Testis (tissue), 3 donors: ENCODE results near the gene PCBP2. TPM values are rescaled to one million over a fixed set of nuclear protein-coding genes. Genes with fewer than 3 reads are reported as not detected.

Source experiments
- DNase-seq: peaks from one replicate; pipeline ENCODE4 v3.0.0-alpha.2; 2019
- H3K27ac ChIP-seq, 2 donors: fragments of 200-600 bp; sonication (generic); one replicate each; pipeline ENCODE4 v1.5.1; 2019
- H3K27me3 ChIP-seq: fragments of 200-600 bp; sonication (generic); one replicate; pipeline ENCODE4 v1.5.1; 2019
- H3K36me3 ChIP-seq: fragments of 200-600 bp; sonication (generic); one replicate; pipeline ENCODE4 v1.5.1; 2017; ENCODE audit warnings: low read depth; ENCODE audit errors: missing control alignments
- H3K4me1 ChIP-seq: fragments of 200-600 bp; sonication (generic); one replicate; pipeline ENCODE4 v1.5.1; 2019
- H3K4me3 ChIP-seq, 2 donors: fragments of 200-600 bp; sonication (generic); one replicate each; pipeline ENCODE4 v1.5.1; 2017 to 2019
- H3K9me3 ChIP-seq: fragments of 200-600 bp; sonication (generic); one replicate; pipeline ENCODE4 v1.5.1; 2017
- CTCF ChIP-seq, 3 experiments: fragments of 450-650 bp in 2 of 3; fragments of 200-600 bp in 1 of 3; sonication (generic) in 1 of 3; IDR thresholded peaks; one replicate each; pipeline ENCODE4 v1.5.1; 2016 to 2019; ENCODE audit warnings: antibody characterized with exemption in 3 of 3, mild to moderate bottlenecking in 2 of 3, moderate library complexity in 1 of 3
- POLR2A ChIP-seq: fragments of 450-650 bp; IDR thresholded peaks from one replicate; pipeline ENCODE4 v1.6.1; 2017; ENCODE audit warnings: antibody characterized with exemption, mild to moderate bottlenecking, moderate library complexity
- WGBS, 2 donors: methylation state at CpG; one replicate each; pipeline ENCODE4 v1.1.5; 2018; 5-methylcytosine and 5-hydroxymethylcytosine counted together
- intact Hi-C: fragments of 100-400 bp; cut with DNase I; formaldehyde crosslinking; loops from one replicate; pipeline ENCODE4 v1.15.1; 2023; ENCODE audit warnings: low total_unique reads
- polyA plus RNA-seq: library from polyadenylated mRNA; stranded (reverse); fragments of 350-450 nt; fragmentation: Illumina TruSeq; extraction: RNeasy Lipid Tissue Mini Kit (QIAGEN cat#74804); gene quantifications from one replicate; pipeline ENCODE4 v1.2.3, GENCODE V29; 2014; ENCODE audit warnings: low read depth, low replicate concordance; ENCODE audit not compliant: insufficient read depth
- total RNA-seq, 2 donors: library from RNA; depleted of rRNA; stranded (reverse); fragments of >200 nt; gene quantifications; one replicate each; pipeline ENCODE4 v1.2.3, GENCODE V29; 2016

PCBP2 gene
- total and polyA plus RNA-seq, 3 donors from 2014 or later: 553 to 1,065 (median 632) TPM

GRCh38 chr12:53482626-53483168, 30.8 kb downstream of the PCBP2 start:
- H3K27ac ChIP-seq: no peak overlapping the region
- H3K4me1 ChIP-seq: peaks cover 14% of the 10 kb centered on the region

GRCh38 chr12:53483225-53483978, 31.5 kb downstream of the PCBP2 start:
- intact Hi-C loops: no loop called here

More at GRCh38 chr12:53482626-53483168, 30.8 kb downstream of the PCBP2 start:
- Histone ChIP-seq H3K4me3 (no peak overlapping the region), H3K27me3 (no peaks in the 10 kb centered on the region), H3K9me3 (no peaks in the 10 kb centered on the region), H3K36me3 (no peaks in the 10 kb centered on the region)
- intact Hi-C loops: no loop called here
- DNase-seq: no peak
- TF ChIP-seq POLR2A: no peak
- WGBS, 2 donors: 80 to 85% methylated on average over 13 to 18 of the region's 18 CpGs

GRCh38 chr12:53483979-53484377, 32.1 kb downstream of the PCBP2 start:
- DNase-seq: no peak
- peaks cover 14% of the 10 kb centered on the region for H3K4me1 ChIP-seq
- no peaks in the 10 kb centered on the region for H3K9me3 ChIP-seq
- H3K27me3 ChIP-seq: no peaks in the 10 kb centered on the region
- TF ChIP-seq CTCF (IDR thresholded peaks at IDR 0.05): no peak
- TF ChIP-seq POLR2A: no peak
- H3K4me3 ChIP-seq: no peak overlapping the region
- H3K27ac ChIP-seq: no peak overlapping the region
- intact Hi-C loops: no loop called here
- no peaks in the 10 kb centered on the region for H3K36me3 ChIP-seq
- 85 to 94% methylated on average over 4 of the region's 4 CpGs for WGBS, 2 donors

More at GRCh38 chr12:53483225-53483978, 31.5 kb downstream of the PCBP2 start:
- Histone ChIP-seq H3K4me3 (no peak overlapping the region), H3K9me3 (no peaks in the 10 kb centered on the region), H3K36me3 (no peaks in the 10 kb centered on the region), H3K4me1 (peaks cover 14% of the 10 kb centered on the region), H3K27me3 (no peaks in the 10 kb centered on the region), H3K27ac (no peak overlapping the region)
- TF ChIP-seq CTCF (IDR thresholded peaks at IDR 0.05): no peak
- TF ChIP-seq POLR2A: no peak
- WGBS, 2 donors: 71 to 77% methylated on average over 8 to 9 of the region's 9 CpGs
- no peak for DNase-seq

- peaks cover 14% of the 10 kb centered on the region for H3K4me1 ChIP-seq
- no peak overlapping the region for H3K27ac ChIP-seq
- intact Hi-C loops: no loop called here
- DNase-seq: no peak
- H3K36me3 ChIP-seq: no peaks in the 10 kb centered on the region
- H3K9me3 ChIP-seq: no peaks in the 10 kb centered on the region
- no peak overlapping the region for H3K4me3 ChIP-seq
- no peaks in the 10 kb centered on the region for H3K27me3 ChIP-seq
- WGBS, 2 donors: 78 to 86% methylated on average over 9 to 10 of the region's 10 CpGs
- TF ChIP-seq CTCF (IDR thresholded peaks at IDR 0.05) (no peak), POLR2A (no peak)
These were observed 33.0 kb downstream of the PCBP2 start for GRCh38 chr12:53484686-53485575.
